Activated T-cell treated with anti-CD3 and anti-CD28 coated beads for 1 hour (primary cell): Measurements from ENCODE around the gene CRMP1.
"Not testable (repeated sequence)": the region's sequence is repeated elsewhere in the genome, so short reads cannot be mapped to it uniquely, and the experiment has no call there.

Source experiments
- DNase-seq: peaks from one replicate; pipeline ENCODE4 v3.0.0-alpha.2; 2020; ENCODE audit warnings: low read depth

CRMP1 gene

DNA sequence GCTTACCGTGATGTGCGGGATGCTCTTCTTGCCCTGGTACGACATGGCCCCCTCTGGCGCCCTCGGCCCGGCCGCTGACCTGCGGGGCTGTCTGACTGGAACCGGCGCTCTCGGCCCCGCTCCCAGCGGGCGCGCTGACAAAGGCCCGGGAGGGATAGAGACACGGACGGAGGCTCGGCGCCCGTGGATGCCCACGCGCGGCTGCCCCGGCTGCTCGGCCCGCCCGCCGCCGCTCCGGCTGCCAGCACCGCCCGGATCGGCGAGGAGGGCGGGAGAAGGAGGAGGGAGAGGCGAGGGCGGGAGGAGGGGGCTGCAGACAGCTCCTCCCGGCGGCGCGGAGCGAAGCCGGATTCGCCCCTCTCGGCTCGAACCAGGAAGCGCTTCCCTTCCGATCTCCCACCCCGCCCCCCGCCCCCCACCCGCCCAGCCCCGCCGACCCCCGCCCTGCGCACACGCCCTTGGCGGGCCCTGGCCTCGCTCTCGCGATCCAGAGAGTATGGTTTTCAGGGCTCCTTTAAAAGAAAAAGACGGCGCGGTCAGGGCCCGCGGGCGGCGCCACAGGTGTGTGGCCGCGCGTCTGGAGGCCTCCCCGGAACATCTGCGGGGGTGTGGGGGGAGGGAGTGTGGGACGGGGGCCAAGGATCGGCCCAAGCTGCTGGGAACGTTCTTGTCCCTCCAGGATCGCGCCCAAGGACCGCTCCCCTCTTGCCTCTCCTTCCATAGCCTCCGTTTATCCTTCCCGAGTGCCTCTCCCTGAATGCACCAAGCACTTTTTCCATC lies 4.5 kb downstream of the CRMP1 start:
- DNase-seq, result no peak

DNA sequence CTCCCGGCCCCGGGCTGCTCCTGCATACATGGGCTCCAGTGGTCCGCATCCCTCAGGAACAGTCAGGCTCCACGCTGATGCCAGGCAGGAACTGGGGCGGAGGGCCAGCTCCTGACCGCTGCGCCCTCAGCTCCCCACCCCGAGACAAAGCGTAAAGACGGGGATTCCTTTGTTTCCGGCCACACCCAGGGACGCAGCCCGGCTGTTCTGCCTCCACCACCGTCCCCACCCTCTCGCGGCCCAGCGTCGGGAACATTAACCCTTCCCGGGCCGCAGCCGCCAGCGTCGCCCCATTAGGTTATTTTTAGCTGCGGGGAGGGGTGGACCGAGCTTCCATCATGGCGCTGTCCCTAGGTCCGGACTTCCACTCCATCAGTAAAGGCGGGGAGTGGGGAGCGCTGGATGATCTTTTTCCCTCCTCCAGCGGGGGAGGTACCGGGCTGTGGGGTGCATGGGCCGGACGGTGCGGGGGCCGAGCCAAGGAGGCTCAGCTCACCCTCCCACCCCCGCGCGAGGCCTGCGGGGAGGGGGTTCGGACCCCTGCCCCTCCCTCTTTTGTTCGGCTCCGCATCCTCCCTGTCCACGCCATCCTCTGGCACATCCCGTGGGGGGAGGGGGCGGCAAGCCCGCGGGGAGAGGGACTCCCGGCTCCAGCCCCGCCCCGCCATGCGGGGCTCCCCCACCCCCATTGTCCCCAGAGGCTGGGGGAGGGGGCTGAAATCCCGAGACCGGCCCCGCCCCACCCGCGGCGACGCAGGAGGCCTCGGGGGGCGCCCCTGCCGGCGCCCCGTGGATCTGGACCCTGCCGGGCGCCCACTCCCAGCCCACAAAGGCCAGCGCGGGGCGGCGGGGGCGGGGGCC lies 5.3 kb downstream of the CRMP1 start:
- DNase-seq, result no peak

DNA sequence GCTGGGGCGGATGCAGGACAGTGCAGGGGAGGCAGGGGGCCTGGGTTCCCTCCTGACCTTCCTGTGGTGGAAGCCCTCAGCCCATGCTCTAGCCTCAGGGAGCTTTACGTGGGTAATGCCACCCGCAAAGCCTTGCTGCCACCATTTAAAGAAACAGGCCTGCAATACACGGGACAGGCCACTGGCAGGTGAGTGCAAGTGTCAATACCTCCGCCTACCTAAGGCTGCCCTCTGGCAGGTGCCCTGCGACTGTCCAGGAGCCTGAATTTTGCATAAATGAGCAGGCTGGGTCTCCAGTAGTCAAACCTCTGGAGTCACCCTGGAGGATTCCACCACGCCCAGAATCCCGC lies 5.9 kb downstream of the CRMP1 start:
- DNase-seq, result no peak

DNA sequence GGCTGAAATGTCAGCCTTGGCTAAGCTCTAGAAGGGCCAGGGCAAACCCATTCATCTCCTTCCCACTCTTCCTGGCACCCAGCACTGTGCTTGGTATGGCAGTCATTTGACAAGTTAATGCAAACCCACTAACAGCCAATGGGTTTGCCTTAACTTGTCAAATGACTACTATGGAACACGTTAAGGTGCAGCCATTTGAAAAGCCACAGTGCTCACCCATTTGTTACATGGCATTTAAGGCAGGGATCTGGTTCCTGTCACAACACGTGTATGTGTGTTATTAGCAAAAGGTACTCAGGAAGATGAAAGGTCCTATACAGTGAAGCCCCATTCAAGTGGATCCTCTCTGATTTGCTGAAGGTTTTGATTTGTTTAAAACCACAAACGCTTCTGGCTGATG lies 7.2 kb downstream of the CRMP1 start:
- DNase-seq, result no peak

DNA sequence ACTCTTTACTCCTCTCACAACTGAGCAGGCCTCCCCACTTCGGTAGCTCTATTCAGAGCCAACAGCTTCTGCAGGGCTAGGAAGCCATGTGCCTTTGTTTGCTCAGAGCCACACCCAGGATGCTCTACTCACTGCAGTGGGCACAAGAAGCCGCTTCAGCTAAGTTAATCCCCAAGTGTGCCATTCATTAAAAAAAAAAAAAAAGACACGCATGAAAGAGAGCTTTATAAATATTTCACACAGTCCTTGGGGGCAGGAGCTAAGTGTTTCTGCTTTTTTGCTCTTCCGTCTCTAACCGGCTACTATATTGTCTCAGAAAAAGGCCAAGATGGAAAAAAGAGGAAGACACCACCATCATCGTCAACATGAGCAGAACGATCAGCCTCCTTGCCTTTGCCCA lies 8.1 kb downstream of the CRMP1 start:
- DNase-seq, result no peak

DNA sequence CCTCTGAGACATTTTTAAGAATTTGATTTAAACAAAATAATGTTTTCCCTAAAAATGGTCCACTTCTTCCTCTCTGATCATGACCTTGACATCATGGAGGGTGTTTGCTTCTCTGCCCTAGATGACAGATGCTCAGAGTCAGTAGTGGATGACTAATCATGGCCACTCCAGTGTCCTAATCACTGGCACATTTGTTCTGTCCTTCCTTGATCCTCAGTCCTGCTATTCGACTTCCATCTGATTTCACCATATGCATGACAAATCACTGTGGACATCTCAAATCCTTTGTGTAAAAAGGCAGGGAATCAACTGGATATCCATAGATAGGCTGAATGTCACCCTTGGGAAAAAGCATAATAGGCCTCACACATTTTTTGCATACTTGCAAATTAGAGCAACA lies 9.0 kb downstream of the CRMP1 start:
- DNase-seq, result no peak

DNA sequence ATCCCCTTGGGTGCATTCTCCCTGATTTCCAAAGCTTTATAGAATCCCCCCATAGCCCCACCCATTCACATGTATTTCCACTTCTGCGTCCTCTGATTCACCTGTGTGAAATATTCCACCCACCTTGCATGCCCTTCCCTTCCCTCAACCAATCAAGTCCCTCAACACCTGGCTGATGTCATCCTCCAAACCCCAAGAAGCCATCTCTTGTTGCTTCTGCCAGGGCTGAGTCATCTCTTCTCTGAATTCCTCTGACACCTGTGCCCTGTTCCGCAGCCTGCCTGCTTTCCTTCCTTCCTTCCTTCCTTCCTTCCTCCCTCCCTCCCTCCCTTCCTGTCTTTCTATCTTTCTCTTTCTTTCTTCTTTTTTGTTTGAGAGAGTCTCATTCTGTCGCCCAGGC lies 9.9 kb downstream of the CRMP1 start:
- no peak for DNase-seq

DNA sequence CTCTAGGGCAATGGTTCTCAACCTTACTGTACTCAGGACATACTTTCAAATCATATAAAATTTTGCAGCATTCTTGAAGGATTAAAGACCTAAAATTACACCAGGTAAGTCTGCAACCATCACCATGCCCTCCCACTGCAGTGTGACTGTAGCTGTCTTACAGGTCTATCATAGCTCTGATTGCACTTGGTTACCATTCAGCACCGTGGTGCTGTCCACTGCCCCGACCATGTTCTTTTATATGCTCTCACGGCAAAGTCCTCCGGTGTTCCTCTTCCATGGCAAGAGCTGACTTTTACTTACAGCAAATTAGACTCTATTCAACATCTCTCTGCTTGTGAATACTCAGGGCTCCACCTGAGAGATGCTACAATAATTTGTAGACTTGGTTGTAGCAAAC lies 11.5 kb downstream of the CRMP1 start:
- DNase-seq, result no peak

DNA sequence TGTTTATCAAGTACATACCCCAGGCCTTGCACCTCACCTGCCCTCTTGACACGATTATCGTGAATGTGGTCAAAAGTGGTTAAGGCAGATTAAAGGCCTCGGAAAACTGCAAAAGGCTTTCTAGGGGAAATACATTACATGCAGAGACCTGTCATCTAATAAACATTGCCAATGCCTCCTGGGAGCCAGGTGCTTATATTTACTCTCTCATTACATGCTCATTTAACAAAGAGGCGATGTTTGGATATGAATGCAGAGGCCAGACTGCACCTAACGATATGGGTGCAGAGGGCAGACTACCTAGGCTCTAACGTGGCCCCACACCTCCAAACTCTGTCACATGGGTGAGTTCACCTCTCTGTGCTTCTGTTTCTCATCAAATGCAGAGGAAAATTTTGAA lies 14.5 kb downstream of the CRMP1 start:
- DNase-seq, result no peak

DNA sequence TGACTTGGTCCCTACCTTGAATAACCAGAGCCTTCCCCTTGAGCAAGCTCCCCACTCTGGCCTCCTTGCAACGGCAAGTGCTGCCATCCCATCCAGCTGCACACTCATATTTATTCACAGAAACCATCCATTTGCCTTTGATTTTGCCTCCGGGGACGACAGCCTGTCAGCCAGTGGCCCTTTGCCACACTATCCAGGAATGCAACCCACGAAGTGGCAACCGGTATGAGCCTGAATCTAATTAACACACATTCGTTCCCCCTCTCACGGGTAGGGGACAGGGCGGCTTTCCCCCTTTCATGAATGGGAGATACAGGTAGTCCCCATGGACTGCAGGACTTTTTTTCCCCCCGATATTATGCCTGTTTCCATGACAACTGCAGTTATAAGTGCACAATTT lies 15.5 kb downstream of the CRMP1 start:
- no peak for DNase-seq

DNA sequence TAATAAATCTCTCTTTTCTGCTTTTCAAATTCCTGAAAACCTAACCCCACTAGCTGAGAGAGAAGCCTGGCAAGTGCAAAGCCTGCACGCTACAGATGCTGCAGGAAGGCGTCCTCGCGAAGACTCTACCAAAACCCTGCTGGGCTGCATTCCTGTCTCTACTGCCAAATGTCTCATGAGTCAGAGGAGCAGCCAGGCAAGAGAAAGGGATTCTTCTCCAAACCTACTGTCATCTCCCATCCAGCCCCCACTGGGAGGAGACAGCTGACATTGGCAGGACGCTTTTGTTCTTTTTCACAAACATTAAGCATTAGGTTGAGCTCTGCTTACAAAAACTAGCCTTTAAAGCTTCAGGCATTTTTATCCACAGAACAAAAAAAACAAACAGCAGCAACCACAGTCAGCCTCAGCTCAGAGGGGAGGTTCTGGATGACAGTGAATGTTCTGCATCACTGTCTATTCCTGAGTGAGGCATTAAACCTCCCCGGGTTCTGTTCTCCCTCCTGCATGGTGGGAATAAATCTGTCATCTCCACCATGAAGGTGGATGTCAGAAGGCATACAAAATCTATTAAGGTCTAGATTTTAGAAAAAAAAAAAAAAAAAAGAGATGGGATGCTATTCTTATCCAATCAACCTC lies 18.0 kb downstream of the CRMP1 start:
- no peak for DNase-seq

DNA sequence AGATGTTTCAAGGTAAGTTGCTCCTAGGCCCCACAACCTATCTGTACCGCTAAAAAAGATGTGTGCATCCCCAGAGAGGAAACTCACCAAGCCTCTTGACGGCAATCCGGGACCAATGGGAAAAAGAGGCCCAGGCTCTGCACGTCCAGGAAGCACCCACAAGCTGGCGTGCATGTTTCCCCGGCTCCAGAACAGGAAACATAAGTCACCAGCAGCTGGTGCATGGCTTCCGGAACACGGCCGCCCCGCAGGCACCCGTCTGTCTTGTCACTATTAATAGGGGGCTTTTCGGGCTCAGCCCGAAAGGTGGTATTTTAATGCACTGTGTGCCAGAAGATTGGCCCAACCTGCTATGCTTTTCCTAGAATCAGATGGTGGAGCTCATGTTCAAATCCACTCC lies 22.2 kb downstream of the CRMP1 start:
- DNase-seq, result no peak

DNA sequence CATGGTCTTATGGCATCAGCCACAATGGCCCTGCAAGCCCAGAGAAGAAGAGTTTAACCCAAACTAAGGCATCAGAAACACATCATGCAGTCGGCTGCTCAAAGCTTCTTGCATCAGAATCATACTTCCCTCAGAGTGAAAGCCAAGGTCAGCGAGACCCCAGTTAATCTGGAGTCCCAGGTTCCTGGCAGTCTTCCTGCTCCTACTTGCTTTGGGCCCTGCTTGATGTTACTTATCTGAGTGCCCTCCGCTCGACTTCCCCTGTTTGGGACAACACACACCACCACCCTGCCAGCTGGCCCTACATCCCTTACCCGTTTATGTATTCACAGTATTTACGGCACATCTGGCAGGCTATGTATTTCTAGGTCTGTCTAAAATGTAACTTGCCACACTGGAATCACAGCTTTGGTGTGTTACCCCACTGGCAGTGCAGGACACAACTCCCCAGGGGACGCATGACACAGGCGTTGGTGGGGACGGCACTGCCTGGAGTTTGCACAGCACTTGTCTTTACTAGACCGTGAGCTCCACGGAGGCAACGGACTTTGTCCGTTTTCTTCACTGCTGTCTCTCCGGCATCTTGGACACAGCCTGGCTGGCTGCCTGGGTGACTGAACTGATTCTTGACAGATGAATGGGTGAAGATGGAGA lies 22.8 kb downstream of the CRMP1 start:
- DNase-seq, result no peak

DNA sequence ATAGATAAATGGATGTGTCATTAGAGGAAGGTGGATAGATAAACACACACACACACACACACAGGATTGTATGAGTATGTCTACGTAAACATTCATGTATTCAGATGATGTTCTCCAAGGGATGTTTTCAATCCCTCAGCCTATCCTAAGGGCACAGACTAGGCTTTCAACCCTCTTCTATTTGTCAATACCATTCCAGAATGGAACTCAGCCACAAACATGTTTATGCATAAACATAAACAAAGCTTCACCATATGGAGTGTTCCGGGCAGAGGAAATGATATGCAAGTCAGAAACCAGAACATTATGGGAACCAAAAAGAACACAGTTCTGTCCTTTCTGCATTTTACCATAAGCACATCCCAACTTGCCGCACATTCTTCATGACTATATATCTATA lies 25.0 kb downstream of the CRMP1 start:
- DNase-seq, result no peak

DNA sequence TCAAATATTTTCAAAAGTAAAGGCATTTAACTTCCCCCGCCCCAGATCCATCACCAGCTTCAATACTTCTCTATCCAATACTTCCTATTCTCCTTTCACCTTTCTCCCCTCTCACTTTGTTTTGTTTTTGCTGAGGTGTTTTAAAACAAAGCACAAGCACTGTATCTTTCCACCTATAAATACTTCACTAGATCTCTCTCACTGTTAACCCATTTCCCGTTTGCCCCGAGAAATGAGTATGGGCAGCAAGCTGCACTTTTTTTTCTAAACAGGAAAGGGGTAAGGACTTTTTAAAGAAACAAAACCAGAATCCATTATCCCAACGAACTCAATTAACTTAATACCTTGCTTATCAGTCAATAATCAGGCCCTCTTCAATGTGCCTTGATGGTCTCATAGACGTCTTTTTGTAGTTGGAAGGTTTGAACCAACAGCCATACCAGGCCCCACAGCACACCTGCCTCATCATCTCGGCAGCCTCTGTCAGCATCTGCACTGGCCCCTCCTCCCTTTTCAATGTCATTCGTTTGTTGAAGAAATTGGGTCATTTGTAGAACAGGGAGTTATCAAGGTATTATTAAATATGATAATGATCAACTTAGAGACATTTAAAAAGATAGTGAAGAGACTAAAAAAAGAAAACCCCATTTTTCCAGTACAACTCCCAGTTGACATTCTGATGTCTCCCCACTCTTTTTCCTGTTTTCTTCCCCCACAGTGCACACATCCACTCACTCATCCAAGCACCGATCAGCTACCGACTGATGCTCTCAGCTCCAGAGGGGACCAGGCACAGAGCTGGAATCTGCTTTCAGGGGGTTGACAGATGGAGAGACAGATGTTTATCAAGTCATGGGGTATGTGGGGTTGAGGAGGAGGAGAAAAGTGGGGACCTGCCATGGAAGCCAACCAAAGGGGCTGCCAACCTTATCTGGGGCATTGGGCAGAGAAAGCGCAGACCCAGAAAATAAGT lies 25.8 kb downstream of the CRMP1 start:
- DNase-seq, result no peak

DNA sequence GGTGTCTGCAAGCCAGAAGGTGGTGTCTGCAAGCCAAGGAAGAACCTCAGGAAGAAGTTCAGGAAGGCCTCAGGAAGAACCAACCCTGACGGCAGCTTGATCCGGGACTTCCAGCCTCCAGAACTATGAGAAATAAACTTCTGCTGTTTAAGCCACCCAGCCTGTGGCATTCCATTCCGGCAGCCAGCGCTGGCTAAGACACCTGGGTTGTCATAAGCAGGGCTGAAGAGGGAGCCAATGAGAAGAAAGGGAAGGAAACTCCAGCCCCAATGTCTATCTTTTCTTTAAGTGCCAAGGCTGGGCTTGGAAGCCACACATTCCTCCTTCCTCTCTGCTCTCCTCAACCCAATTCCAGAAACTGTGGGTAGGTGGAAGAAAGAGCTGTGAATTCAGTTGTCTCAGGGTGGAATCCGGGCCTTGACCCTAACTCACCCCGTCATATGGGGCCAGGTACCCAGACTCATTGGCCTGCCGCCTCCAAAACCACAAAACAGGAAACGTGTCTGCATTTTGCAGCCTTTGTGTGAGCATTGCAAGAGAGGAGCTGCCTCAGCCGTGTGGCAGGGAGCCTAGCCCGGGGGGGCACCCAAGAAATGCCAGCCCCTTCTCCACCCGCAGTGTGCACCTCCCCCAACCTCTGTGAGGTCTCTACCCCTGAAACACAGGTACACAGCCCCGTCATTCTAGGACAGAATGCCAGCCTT lies 26.8 kb downstream of the CRMP1 start:
- no peak for DNase-seq

DNA sequence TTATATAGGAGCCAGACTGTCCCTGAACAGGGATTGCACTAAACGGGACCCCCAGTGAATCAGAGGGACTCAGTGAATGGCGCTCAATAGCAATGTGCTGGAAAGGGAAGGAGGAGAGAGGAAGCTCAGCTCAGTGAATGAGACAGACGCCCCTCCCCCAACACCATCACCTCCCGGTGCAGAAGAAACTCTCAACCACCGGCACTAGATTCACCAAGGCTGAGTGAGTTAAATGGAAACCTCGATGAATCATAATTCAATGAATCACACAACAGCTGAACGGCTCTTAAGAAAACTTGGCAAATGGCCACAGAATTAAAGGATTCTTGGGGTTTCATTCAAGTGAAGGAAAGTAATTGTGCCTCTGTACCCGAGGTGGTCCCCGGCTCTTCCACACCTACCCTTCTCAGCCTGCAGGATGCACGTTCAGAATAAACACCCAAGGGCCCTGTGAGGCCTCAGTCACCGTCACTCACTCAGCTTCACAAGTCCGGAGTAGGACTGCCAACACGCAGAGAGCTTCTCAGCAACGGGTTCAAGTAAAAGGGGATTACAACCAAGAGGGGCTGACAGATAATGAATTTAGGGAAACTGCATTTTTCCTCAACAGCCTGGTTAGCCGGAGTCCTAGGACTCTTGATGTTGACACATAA lies 29.3 kb downstream of the CRMP1 start:
- no peak for DNase-seq

DNA sequence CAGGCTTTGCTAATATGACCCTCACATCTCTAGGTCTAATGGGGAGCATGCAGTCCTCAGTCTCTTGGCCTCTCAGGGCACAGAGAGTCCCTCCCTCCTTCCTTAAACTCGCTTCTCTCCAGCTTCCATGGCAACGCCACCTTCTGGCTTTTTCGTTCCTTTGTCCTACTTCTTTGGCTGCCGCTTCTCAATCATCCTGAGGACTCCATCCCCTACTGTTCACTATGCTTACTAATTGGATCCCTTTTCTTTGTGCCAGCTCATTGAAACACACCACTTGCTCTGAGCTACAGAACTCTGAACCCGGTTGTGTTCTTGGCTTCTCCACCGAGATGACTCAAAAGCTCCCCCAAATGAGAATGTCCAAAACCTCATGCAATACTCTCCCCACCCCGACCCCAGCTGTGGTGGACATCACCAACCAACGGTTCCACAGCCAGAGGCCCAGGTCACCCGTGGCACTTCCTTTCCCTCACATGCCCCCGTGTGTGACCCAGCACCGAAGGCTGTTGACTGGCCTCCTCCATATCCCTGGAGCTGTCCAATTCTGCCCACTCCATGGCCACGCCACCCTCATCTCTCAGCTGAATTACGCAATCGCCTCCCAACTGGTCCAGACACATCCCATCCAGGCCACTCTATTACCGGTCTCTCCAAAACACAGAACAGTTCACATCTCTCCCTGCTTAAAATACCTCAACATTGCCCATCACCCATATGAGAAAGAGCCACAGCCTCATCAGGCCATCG lies 34.7 kb downstream of the CRMP1 start:
- no peak for DNase-seq

DNA sequence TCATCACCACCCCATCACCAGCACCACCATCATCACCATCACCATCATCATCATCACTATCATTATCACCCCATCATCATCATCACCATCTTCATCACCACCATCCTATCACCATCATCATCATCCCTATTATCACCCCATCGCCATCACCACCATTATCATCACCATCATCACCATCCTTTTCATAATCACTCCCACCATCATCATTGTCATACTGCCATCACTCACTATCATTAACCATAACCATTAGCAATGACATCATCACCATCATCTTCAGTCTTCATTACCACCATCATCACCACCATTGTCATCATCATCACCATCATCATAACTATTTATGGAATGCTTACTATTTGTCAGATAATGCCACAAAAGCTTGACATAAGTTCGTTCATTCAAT lies 35.7 kb downstream of the CRMP1 start:
- DNase-seq, result no peak

DNA sequence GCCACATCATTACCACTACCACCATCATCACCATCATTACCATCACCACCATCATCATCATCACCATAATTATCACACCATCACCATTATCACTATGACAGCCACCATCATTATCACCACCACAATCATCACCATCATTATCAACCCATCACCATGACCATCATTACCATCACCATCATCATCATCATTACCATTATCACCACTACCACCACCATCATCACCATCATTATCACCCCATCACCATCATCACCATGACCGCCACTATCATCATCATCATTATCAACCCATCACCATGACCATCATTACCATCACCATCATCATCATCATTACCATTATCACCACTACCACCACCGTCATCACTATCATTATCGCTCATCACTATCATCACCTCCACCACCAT lies 36.5 kb downstream of the CRMP1 start:
- DNase-seq, result not testable (repeated sequence)
